ENCODE measurements around the gene ASXL2. TPM values are rescaled to one million over a fixed set of nuclear protein-coding genes. Genes with fewer than 3 reads are reported as not detected.

Gene ASXL2
- total RNA-seq, 1 experiment from 2014 or later: 32.7 TPM

GRCh38 chr2:25805987-25806386 is 72.3 kb downstream of the ASXL2 start:
- H3K4me3 Mint-ChIP-seq: no peak overlapping the region

More at GRCh38 chr2:25805987-25806386, 72.3 kb downstream of the ASXL2 start:
- no peak overlapping the region for H3T11ph ChIP-seq (ENCODE audit: low read length)
- H3K23me2 ChIP-seq (ENCODE audit: insufficient read length, low read depth, low read length, poor library complexity, severe bottlenecking): no peaks in the 10 kb centered on the region
- no peak overlapping the region for H3K9ac ChIP-seq (ENCODE audit: extremely low read depth, insufficient read length, low read length)
- no peaks in the 10 kb centered on the region for H3K9me3 ChIP-seq (ENCODE audit: control insufficient read depth, low read depth, low read length)
- H2BK120ac ChIP-seq (ENCODE audit: low read depth, low read length, poor library complexity, severe bottlenecking): no peak overlapping the region
- WGBS (ENCODE audit: extremely low coverage, insufficient read length, low lambda C conversion rate): no CpG with 5 or more reads among the region's 2 CpGs
- H3K4me2 ChIP-seq (ENCODE audit: insufficient read depth, insufficient read length, low read length): no peak overlapping the region
- no peak overlapping the region for H2BK5ac ChIP-seq (ENCODE audit: insufficient read length, low read length)
- Mint-ChIP-seq H3K9me3 (no peaks in the 10 kb centered on the region), H3K27me3 (ENCODE audit: low read depth) (no peaks in the 10 kb centered on the region; the same call in 1 of the 2 replicates), H3K36me3 (ENCODE audit: insufficient read depth in 1 of 3, low read depth in 3 of 3) (peaks cover 25 to 34% (median 28%) of the 10 kb centered on the region in 3 experiments), H3K4me1 (peaks cover 0 to 2% of the 10 kb centered on the region in 2 experiments; a peak in 2 of 4 replicates), H3K27ac (no peak overlapping the region; a peak in 1 of 7 replicates)
- H3K14ac ChIP-seq (ENCODE audit: insufficient read depth, low read length): no peak overlapping the region
- no peak overlapping the region for H4K5ac ChIP-seq (ENCODE audit: insufficient read length, low read depth, low read length)
- H4K8ac ChIP-seq (replicated peaks; ENCODE audit: insufficient read length, low read depth, low read length): no peak overlapping the region
- no peak overlapping the region for H2BK15ac ChIP-seq (ENCODE audit: low read depth, low read length)
- H3K79me1 ChIP-seq (ENCODE audit: insufficient read depth, low read depth, low read length, poor library complexity, severe bottlenecking): no peaks in the 10 kb centered on the region
- H3K23ac ChIP-seq (ENCODE audit: insufficient read length, low read depth, low read length): no peak overlapping the region
- H4K20me1 ChIP-seq (ENCODE audit: control insufficient read depth, insufficient read depth, insufficient read length): no peaks in the 10 kb centered on the region
- no peak overlapping the region for H3K18ac ChIP-seq (ENCODE audit: insufficient read length, low read depth, low read length)
- H2AFZ ChIP-seq (ENCODE audit: low read length): no peak overlapping the region
- H3K4ac ChIP-seq (ENCODE audit: low read depth, low read length): no peak overlapping the region
- no peak overlapping the region for H4K91ac ChIP-seq (ENCODE audit: insufficient read length, low read depth, low read length)
- H3K79me2 ChIP-seq (ENCODE audit: insufficient read depth, low read length): no peaks in the 10 kb centered on the region
- no peaks in the 10 kb centered on the region for H3K27me3 ChIP-seq (ENCODE audit: insufficient read depth, low read length)
- no peak overlapping the region for H3K56ac ChIP-seq (ENCODE audit: insufficient read length, low read depth, low read length)
- no peaks in the 10 kb centered on the region for H3K4me1 ChIP-seq (ENCODE audit: insufficient read depth, low read length)
- no peak overlapping the region for H2BK12ac ChIP-seq (ENCODE audit: insufficient read length, low read depth, low read length)
- H2BK20ac ChIP-seq (ENCODE audit: low read depth, low read length, poor library complexity, severe bottlenecking): no peak overlapping the region
- no peak overlapping the region for H3K27ac ChIP-seq (ENCODE audit: insufficient read length, low read depth, low read length)
- TF ChIP-seq CTCF (conservative IDR thresholded peaks at IDR 0.05): no peak
- H2AK5ac ChIP-seq (ENCODE audit: insufficient read length, low read length): no peak overlapping the region
- DNase-seq: no peak
